SK-N-SH (cell line): Measurements from ENCODE around the gene ZNF577. TPM values are rescaled to one million over a fixed set of nuclear protein-coding genes. Genes with fewer than 3 reads are reported as not detected.

Experiments used
- CTCF ChIA-PET: fragments of 300-600, 350-600 bp; formaldehyde crosslinking; extraction: SDS; loops from one replicate; lab custom pipeline; 2021; lab: Yijun Ruan, JAX
- POLR2A ChIA-PET: fragments of 350-600 bp; sonication (Branson Sonifier 250); formaldehyde crosslinking; extraction: SDS; loops from one replicate; lab custom pipeline; 2020; ENCODE audit warnings: antibody characterized with exemption, inconsistent platforms; lab: Yijun Ruan, JAX
- DNase-seq: peaks from one replicate; pipeline ENCODE4 v3.0.0; 2012
- H2AFZ ChIP-seq: fragments of 200-600 bp; sonication (generic); 2 replicates; pipeline ENCODE4 v1.8.1; 2016; ENCODE audit warnings: antibody characterized with exemption, mild to moderate bottlenecking, low read depth
- H3F3A ChIP-seq: fragments of 200-600 bp; sonication (generic); replicated peaks from 2 replicates; pipeline ENCODE3; 2016; ENCODE audit warnings: antibody characterized with exemption, mild to moderate bottlenecking; ENCODE audit not compliant: insufficient read depth
- H3K27ac ChIP-seq, 2 experiments: fragments of 200-500 bp in 1 of 2; fragments of 200-600 bp in 1 of 2; sonication (Bioruptor generic) in 1 of 2; sonication (generic), shearing (Covaris generic) in 1 of 2; 2 replicates each; pipeline versions ENCODE4 v1.5.1 to v1.6.1; 2014 to 2016; ENCODE audit warnings: low read depth in 2 of 2, inconsistent platforms in 1 of 2, low read length in 1 of 2, mild to moderate bottlenecking in 1 of 2, mixed read lengths in 1 of 2
- H3K27me3 ChIP-seq: fragments of 200-600 bp; sonication (generic), shearing (Covaris generic); 2 replicates; pipeline ENCODE4 v1.6.1; 2016; ENCODE audit warnings: mixed run types; ENCODE audit not compliant: insufficient read depth
- H3K36me3 ChIP-seq, 2 experiments: fragments of 200-500 bp in 1 of 2; fragments of 200-600 bp in 1 of 2; sonication (Bioruptor generic) in 1 of 2; sonication (generic) in 1 of 2; replicated peaks in 1 of 2; 2 replicates each; pipeline versions ENCODE3 to v1.5.1; 2014 to 2016; ENCODE audit warnings: low read length in 1 of 2, mild to moderate bottlenecking in 1 of 2; ENCODE audit not compliant: insufficient read depth in 2 of 2, control insufficient read depth in 1 of 2
- H3K4me1 ChIP-seq, 2 experiments: fragments of 200-500 bp in 1 of 2; fragments of 200-600 bp in 1 of 2; sonication (Bioruptor generic) in 1 of 2; sonication (generic), shearing (Covaris generic) in 1 of 2; 2 replicates each; pipeline versions ENCODE4 v1.5.1 to v1.6.1; 2014 to 2016; ENCODE audit warnings: low read depth in 1 of 2, low read length in 1 of 2, mixed run types in 1 of 2; ENCODE audit not compliant: insufficient read depth in 2 of 2, control insufficient read depth in 1 of 2
- H3K4me2 ChIP-seq: fragments of 200-600 bp; sonication (generic), shearing (Covaris generic); 2 replicates; pipeline ENCODE4 v1.6.1; 2017; ENCODE audit warnings: mixed run types
- H3K4me3 ChIP-seq, 2 experiments: fragments of 200-500 bp in 1 of 2; fragments of 200-600 bp in 1 of 2; sonication (Bioruptor generic) in 1 of 2; sonication (generic), shearing (Covaris generic) in 1 of 2; 2 replicates each; pipeline versions ENCODE4 v1.5.1 to v1.8.1; 2014 to 2016; ENCODE audit warnings: low read depth in 2 of 2, inconsistent platforms in 1 of 2, low read length in 1 of 2, mild to moderate bottlenecking in 1 of 2, mixed read lengths in 1 of 2, moderate library complexity in 1 of 2
- H3K79me2 ChIP-seq: fragments of 200-600 bp; sonication (generic); 2 replicates; pipeline ENCODE4 v1.8.1; 2017; ENCODE audit warnings: mild to moderate bottlenecking; ENCODE audit not compliant: insufficient read depth
- H3K9ac ChIP-seq: fragments of 200-600 bp; sonication (generic); 2 replicates; pipeline ENCODE4 v1.6.1; 2017; ENCODE audit warnings: mixed run types
- H3K9me2 ChIP-seq: fragments of 200-600 bp; sonication (generic); 2 replicates; pipeline ENCODE4 v1.6.1; 2017; ENCODE audit warnings: mixed run types
- H3K9me3 ChIP-seq: fragments of 200-600 bp; sonication (generic); 2 replicates; pipeline ENCODE4 v1.6.1; 2017; ENCODE audit warnings: mixed run types, mild to moderate bottlenecking, moderate library complexity
- H4K20me1 ChIP-seq: fragments of 200-600 bp; sonication (generic); 2 replicates; pipeline ENCODE4 v1.6.1; 2017; ENCODE audit warnings: mild to moderate bottlenecking, mixed run types; ENCODE audit not compliant: insufficient read depth
- ELF1 ChIP-seq: IDR thresholded peaks from 2 replicates; pipeline ENCODE4 v1.4.0; 2012
- FOXJ3 ChIP-seq: sonication (generic); formaldehyde crosslinking; IDR thresholded peaks from 2 replicates; pipeline ENCODE4 v1.5.1; 2020; ENCODE audit warnings: mild to moderate bottlenecking, missing genetic modification reagents
- GATA2 ChIP-seq: sonication (generic); formaldehyde crosslinking; IDR thresholded peaks from 2 replicates; pipeline ENCODE4 v1.5.0; 2020; ENCODE audit warnings: mild to moderate bottlenecking, missing genetic modification reagents
- MXI1 ChIP-seq: IDR thresholded peaks from 2 replicates; pipeline ENCODE4 v1.6.1; 2012; ENCODE audit warnings: mild to moderate bottlenecking, low read depth, low read length, improper control_type of control experiment
- NRF1 ChIP-seq: IDR thresholded peaks from 2 replicates; pipeline ENCODE4 v1.6.1; 2012; ENCODE audit warnings: low read depth, mild to moderate bottlenecking, low read length
- POLR2AphosphoS5 ChIP-seq: IDR thresholded peaks from 2 replicates; pipeline ENCODE4 v1.6.1; 2012; ENCODE audit warnings: low read depth, low read length
- RCOR1 ChIP-seq: fragments of 150-350 bp; IDR thresholded peaks from 2 replicates; pipeline ENCODE4 v1.6.1; 2017; ENCODE audit warnings: antibody characterized with exemption, low read length
- TAF1 ChIP-seq: IDR thresholded peaks from 2 replicates; pipeline ENCODE4 v1.6.1; 2012; ENCODE audit warnings: low read depth, mild to moderate bottlenecking, low read length, moderate library complexity, borderline replicate concordance
- USF2 ChIP-seq: fragments of 150-350 bp; IDR thresholded peaks from 2 replicates; pipeline ENCODE4 v1.6.1; 2017; ENCODE audit warnings: antibody characterized with exemption, low read length, low read depth, borderline replicate concordance
- ZBTB33 ChIP-seq: IDR thresholded peaks from 2 replicates; pipeline ENCODE4 v1.4.0; 2012; ENCODE audit warnings: low read depth, borderline replicate concordance
- WGBS: methylation state at CpG from one replicate; pipeline ENCODE4 v1.1.6; 2017; ENCODE audit warnings: low lambda C conversion rate; 5-methylcytosine and 5-hydroxymethylcytosine counted together
- polyA plus RNA-seq, 3 experiments: library from polyadenylated mRNA; depleted of rRNA; stranded (reverse); fragments of >200 nt; gene quantifications; 2 replicates each; pipeline ENCODE4 v1.2.3, GENCODE V29; 2012
- TF ChIP-seq, protein P1 (sequence below): IDR thresholded peaks from 2 replicates; pipeline ENCODE4; 2012

Gene ZNF577
- polyA plus RNA-seq, 1 of the 3 experiments (the other 2 are of a cell fraction): 6.8 TPM

DNA sequence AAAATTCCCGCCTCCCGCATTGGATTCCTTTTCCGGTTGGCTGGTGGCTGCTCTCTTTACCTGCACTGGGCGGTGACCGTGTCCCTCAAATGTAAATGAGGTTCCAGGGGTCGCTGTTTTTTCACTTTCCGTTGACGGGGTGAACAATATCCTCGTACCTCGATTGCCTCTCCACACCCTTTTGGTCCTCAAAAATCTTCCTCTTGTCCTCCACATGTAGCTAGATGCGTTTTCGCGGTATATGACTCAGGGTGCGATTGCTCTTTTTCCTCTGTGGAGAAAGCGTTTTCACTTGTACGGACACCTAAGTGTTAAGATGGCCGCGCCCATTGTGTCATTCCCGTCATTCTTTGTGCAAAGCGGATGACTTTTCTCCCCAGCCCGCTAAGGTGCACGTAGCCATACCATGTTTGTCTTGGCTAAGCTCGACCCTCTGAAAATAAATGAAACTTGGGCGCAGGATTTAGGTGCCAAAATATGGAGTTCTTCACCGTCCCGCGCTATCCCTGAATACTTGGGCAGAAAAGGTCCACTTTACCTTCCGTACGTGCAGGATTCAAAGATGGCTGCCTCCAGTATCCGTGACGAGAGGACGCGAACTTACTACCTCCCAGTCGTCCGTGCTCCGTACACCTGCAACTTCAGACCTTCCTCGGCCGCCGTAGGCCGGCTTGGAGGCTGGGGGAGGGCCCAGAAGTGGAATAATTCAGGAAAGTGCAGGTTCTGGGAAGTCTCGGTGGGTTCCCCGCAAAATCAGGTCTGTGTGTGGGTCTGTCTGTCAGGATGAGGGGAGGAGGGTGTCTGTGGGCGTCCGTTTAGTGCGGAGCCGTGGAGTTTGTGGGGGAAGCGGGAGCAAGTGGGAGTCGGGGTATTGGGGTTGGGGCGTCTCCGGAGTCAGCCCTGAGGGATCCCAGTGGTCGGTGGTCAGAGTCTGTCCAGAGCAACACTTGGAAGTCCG is 39.3 kb upstream of the ZNF577 start, which contains the start of gene ZNF613 (continued):
- TF ChIP-seq RCOR1 (peak; percentile 49; the same call in 1 of the 2 replicates), MXI1 (peak; percentile 58; the same call in 1 of the 2 replicates), POLR2AphosphoS5 (peak; percentile 75), ZBTB33 (no peak), GATA2 (no peak), ELF1 (peak; percentile 76; the same call in 1 of the 2 replicates)
- TF ChIP-seq, protein P1, sequence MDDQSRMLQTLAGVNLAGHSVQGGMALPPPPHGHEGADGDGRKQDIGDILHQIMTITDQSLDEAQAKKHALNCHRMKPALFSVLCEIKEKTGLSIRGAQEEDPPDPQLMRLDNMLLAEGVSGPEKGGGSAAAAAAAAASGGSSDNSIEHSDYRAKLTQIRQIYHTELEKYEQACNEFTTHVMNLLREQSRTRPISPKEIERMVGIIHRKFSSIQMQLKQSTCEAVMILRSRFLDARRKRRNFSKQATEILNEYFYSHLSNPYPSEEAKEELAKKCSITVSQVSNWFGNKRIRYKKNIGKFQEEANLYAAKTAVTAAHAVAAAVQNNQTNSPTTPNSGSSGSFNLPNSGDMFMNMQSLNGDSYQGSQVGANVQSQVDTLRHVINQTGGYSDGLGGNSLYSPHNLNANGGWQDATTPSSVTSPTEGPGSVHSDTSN: peak; percentile 96

- DNase-seq: no peak
- peak overlapping the region; percentile 71 for H3K4me3 ChIP-seq
- H3K27ac ChIP-seq: peak overlapping the region; percentile 50 to 97; a peak in 3 of 4 replicates
- H3K4me2 ChIP-seq: peak overlapping the region; percentile 69
- ChIA-PET POLR2A (no interaction called here), CTCF (interaction anchor here (1.3 kb wide), 1 partner anchor 8 kb away, joined by 3 read pairs; no protein-coding TSS in a partner anchor)
- no peaks in the 10 kb centered on the region for H3K27me3 ChIP-seq
- WGBS: 15% methylated on average over 11 of the region's 11 CpGs
- H3K36me3 ChIP-seq: peaks cover 10 to 21% of the 10 kb centered on the region in 2 experiments
- H3K9me3 ChIP-seq: peaks cover 24% of the 10 kb centered on the region; the same call in 1 of the 2 replicates
- peak overlapping the region; percentile 66; the same call in 1 of the 2 replicates for H3K9ac ChIP-seq
- H3F3A ChIP-seq: no peaks in the 10 kb centered on the region
- H3K79me2 ChIP-seq: peaks cover 15% of the 10 kb centered on the region
- no peak for TF ChIP-seq NRF1
- TF ChIP-seq FOXJ3 (CRISPR knock-in tag): no peak
- TF ChIP-seq TAF1: 0 out of 2 replicates have a peak, but pooled peaks have one; percentile 32
- TF ChIP-seq USF2: no peak
- TF ChIP-seq ELF1: no peak
- H3K9me2 ChIP-seq: no peaks in the 10 kb centered on the region
- peak overlapping the region; percentile 86 for H2AFZ ChIP-seq
- H3K4me1 ChIP-seq: peaks cover 0 to 4% of the 10 kb centered on the region in 2 experiments; a peak in 1 of 4 replicates
- no peaks in the 10 kb centered on the region for H4K20me1 ChIP-seq
Observed at GRCh38 chr19:51926426-51926783, 38.7 kb upstream of the ZNF577 start.
